ENCODE measurements around the gene CYP11A1.
A peak's percentile ranks its signal among the peaks of the same experiment; 100 is the strongest.

Gene CYP11A1

DNA sequence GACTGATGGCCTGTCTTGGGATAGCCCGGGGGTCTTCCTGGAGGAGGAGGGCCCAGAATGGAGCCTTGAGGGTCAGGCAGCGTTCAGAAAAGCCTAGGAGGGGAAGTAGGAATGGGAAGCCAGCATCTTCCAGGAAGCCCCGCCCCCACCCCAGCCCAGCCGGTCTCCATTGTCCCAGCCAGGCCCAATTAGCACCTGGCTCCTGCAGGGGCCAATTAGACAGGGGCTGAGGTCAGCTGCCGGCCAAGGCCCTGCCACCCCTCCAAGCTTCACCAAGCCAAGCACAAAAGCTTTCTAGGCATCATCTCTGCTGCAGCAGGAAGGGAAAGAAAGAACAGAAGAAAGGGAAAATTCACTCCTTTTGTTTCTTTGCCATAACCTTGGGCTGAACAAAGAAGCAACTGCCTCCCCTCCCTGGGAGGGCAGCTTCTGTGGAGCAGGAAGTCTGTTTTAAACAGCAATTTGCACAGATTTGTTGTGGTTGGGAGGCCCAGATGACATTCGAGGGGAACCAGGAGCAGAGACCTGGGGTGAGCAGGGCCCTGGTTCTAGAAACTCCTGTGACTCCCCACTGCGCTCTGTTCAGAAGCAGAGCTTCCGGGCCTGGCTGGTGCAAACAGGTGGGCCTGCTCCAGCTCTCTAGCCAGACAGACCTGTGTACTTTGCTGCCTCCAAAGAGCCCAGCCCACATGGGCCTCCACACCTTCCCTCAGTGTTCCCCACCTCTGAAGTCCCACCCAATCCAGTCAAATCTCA lies 47.7 kb downstream of the CYP11A1 start:
- no peak for DNase-seq

GRCh38 chr15:74319138-74319460 lies 48.3 kb downstream of the CYP11A1 start:
- no peak for DNase-seq

GRCh38 chr15:74318376-74319137 lies 48.9 kb downstream of the CYP11A1 start:
- no peak for DNase-seq

DNA sequence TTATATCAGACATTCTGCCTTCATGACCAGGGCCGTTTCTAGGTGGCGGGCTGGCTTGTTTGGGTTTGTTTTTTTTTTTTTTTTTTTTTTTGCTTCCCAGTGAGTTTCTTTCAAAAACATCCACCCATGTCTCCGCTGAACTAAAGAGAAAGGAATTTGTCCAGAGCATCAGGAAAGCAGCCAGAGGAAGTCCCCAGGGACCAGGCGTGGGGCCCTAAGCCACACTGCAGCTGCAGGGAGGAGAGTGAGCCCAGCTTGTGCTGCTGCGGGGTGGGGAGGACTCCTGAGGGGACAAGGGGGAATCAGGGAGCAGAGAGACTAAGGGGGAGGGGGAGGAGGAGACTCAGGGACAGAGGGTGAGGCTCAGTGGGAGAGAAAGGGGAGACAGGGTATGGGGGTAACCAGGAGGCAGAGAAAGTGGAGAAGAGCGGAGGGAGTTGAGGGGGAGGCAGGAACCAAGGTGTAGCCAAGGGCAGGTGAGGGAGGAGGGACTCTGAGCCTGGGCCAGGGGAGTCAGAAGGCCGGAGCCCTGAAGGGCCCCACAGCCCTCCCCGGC lies 49.5 kb downstream of the CYP11A1 start:
- peak; percentile 97 for DNase-seq

DNA sequence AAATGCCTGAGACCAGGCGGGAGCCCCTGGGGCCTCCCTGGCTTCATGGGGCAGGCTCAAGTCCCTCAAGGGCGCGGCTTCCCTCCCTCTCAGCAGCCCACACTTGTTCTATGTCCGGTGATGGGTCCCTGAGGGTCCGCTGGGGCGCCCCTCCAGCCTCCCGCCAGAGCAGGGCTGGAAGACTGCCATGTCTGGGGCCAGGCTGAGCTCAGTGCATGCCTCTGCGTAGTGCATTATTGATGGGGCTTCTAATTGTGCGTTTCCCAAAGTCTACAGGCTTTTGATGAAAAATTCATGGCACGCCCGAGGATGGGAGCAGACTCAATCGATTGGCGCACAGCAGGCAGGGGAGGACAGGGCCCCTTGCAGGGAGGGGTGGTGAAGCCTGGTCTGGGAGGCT lies 51.3 kb downstream of the CYP11A1 start:
- no peak for DNase-seq

GRCh38 chr15:74315626-74316025 lies 51.8 kb downstream of the CYP11A1 start:
- DNase-seq = no peak

DNA sequence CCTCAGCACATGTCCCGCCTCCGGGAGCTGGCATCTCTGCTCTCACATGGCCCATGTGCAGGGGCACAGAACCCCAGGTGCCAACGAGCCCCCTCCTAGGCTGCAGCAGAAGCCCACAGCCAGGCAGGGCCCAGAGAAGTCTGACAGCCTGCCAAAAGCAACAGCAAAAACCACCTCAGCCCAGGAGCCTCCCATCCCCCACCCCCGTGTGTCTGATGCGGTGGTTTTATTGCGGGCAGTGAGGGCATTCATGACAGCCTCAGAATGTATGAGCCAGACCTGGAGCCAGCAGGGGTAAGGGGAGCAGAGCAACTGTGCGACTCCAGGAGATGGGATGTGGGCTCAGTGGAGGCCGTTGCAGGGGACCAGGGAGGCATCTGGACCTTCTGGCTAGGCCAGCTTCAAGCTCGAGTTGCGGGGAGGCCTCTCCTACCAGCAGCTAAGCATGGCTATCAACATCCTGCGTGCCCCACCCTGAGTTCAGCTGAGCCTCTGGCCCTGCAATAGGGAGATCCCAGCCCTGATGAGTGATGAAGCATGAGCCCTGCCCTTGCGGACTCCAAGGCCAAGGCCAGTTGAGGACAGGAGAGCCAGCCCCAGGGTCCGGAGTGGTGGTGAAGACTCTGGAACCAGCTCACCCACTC lies 52.5 kb downstream of the CYP11A1 start:
- DNase-seq = no peak

GRCh38 chr15:74313889-74314288 lies 53.6 kb downstream of the CYP11A1 start:
- DNase-seq = no peak

- no peak for DNase-seq
These were observed 54.9 kb downstream of the CYP11A1 start for GRCh38 chr15:74312445-74313007.

DNA sequence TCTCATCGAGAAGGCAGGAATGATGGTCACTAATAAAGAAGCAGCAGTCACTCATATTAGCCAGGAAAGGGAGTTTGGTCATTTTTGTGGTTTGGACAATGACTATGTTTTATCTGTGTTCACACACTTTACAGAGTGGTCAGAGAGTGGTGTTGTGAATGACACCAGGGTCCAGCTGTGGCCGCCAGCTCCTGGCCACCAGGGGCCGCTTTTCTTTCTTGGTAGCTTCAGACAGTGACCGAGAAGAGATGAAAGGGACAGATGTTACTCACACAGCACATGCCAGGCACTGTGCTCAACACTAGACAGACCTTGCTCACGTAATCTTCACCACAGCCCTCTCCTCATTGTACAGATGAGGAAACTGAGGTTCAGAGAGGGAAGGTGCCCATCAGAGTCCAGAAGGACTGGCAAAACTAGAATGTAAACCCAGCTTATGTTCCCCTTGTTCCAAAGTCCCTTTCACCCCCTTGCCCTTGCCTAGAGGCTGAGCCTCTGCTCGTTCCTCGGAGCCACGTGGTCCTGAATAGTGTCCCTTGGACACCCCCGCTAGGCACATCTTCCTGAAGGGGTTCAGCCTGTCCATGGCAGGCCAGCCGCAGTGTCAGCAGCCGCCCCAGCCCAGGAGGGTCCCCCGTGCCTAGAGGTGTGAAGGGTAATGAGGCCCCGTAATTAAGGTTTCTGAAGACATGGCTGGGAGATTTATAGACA lies 55.6 kb downstream of the CYP11A1 start:
- DNase-seq = no peak

GRCh38 chr15:74307827-74308811 lies 59.3 kb downstream of the CYP11A1 start:
- peak; percentile 60 for DNase-seq

DNA sequence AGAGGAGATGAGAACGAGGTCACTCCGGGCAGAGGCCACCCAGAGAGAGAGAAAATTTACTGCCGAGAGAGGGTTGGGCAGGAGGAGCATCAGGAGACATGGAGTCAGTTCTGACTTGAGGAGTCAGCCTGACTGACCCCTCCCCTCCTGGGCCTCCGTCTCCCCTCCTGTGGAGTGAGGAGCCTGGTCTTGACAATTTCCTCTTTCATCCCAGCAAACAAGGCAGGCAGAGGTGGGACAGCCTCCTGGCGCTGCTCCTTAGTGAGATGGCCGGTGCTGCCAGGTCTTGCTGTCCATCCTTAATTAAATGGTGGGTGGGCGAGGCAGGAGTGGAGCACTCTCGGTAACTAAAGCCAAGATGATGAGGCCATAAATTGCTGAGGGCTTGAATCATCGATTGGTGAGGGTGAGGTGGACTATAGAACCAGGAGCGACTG lies 60.6 kb downstream of the CYP11A1 start:
- no peak for DNase-seq

DNA sequence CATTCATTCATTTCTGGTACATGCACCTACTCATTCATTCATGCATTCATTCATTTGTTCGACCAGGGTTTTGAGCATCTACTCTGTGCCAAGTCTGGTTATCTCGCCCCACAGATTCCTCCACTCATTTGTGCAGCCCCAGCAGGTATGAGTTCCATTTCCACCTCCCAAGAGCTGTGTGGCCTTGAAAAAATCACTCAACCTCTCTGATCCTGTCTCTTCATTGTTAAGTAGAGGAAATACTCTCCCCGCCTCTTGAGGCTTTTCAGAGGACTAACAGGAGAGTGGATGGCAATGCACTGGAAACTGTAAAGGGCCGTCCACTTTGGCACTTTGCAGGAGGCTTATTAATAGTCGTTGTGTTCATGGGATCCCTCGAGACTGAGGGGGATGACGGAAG lies 61.8 kb downstream of the CYP11A1 start:
- DNase-seq = no peak

DNA sequence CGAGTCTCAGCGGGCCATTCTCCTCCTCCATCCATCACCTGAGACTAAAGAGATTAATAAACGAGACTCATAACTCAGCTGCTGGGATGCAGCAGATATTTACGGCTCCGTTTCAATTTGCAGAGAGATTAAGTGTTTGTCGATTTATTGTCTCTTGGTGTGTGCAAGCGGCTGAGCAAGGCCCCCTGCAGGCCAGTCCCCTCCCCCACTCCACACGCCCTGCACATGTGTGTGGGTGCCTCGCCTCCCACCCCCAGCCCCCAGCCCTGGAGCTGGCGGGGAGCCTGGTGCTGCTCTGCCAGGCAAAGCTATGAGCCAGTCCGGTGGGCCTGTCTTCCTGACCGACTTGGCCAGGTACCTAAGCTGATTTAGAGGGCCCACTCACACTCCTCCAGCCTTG lies 63.0 kb downstream of the CYP11A1 start:
- DNase-seq = no peak

GRCh38 chr15:74303741-74304309 lies 63.6 kb downstream of the CYP11A1 start:
- DNase-seq = no peak

DNA sequence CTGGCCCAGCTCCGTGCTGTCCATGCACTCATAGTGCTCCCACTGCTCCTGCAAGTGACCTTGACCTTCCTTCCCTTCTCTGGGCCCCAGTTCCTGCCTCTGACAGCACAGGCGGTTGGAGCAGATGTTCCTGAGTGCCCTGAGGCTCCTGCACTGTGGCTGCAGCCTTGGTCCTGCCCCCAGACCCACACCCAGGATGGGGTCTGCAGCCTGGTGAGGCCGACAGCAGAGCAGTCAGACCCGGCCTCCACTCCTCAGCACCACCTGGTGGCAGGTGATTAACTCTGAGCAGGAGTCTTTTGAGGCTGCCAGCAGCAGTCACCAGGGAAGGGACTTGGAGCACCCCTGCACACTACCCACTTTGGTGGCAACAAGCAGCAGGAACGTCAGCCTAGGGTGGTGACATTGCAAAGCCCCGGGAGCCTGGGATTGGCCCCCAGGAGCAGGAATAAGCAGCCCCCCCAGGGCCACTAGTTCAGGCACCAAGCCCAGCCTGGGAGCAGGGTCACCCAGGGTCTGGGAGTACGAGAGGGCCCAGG lies 64.6 kb downstream of the CYP11A1 start:
- DNase-seq = no peak

GRCh38 chr15:74301583-74302361 lies 65.7 kb downstream of the CYP11A1 start:
- DNase-seq = no peak

- DNase-seq = no peak
These were observed 67.2 kb downstream of the CYP11A1 start for GRCh38 chr15:74300057-74300795.

DNA sequence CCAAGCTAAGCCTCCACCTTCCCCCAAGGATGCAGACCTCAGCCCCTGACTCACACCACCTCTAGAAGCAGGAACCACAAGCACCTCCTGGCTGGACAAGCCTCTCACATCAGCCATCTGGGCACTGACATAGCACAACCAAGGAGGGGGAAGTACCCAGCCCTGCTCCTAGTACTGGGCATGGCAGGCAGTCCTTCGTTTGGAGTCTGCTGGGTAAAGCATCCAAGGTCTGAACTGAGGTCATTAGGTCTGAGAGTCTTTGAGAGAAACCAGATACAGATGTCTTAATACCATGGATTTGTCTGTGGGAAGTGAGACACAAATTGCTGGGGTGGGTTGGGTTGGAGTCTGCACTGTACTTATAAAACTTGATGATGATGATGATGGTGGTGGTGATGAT lies 69.6 kb downstream of the CYP11A1 start:
- DNase-seq = no peak
